NCI-H2081 treated with DMSO at 0.1 percent for 48 hours (cell line): ENCODE results near the gene JAM2.
"Not testable (repeated sequence)": the region's sequence is repeated elsewhere in the genome, so short reads cannot be mapped to it uniquely, and the experiment has no call there.

Experiments
- DNase-seq: peaks from one replicate; lab custom pipeline; 2025; lab: John Stamatoyannopoulos, UW

Gene JAM2, protein sequence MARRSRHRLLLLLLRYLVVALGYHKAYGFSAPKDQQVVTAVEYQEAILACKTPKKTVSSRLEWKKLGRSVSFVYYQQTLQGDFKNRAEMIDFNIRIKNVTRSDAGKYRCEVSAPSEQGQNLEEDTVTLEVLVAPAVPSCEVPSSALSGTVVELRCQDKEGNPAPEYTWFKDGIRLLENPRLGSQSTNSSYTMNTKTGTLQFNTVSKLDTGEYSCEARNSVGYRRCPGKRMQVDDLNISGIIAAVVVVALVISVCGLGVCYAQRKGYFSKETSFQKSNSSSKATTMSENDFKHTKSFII

DNA sequence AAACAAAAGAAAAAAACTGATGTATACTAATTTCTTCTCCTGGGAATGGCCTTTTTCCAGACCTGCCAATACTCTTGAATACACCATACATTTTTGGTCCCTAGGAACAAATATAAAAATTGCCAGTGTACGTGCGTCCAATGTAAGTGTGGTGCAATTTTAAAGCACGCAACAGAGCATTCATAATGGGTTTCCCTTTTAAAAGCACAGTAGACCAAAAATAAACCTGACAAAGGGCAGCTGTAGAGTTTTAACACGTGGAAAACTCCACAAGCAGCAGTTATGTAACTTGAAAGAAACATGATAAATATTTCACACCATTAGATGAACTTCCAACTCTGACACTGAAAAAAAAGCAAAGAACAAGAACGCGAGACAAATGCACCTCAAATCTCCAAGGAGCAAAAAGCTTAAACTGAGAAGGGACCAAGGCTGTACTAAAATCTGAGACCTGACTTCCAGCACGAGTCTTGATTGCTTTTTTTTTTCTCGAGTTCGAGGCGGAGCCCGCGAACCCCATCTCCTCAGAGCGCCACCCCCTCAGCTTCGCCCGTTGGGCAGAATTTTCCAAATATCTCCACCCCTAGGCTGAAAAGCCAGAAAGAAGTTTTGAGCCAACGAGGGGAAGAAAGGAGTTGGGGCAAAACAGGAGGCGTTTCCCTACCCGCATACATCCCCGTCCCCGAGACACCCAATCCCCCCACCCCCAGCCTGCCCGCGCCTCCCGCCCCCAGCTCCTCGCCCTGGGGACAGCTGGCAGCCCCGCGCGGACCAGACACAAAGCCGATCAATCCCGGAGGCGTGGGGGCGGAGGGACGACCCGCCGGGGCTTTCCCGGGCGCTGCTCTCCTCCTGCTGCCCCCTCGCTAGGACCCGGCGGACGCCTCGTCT is at the start of gene JAM2:
Gene JAM2 (plus strand): TSS at position 599 of the 891 bp plus-strand sequence. CDS start 564 bp downstream, outside the sequence.
- no peak for DNase-seq

DNA sequence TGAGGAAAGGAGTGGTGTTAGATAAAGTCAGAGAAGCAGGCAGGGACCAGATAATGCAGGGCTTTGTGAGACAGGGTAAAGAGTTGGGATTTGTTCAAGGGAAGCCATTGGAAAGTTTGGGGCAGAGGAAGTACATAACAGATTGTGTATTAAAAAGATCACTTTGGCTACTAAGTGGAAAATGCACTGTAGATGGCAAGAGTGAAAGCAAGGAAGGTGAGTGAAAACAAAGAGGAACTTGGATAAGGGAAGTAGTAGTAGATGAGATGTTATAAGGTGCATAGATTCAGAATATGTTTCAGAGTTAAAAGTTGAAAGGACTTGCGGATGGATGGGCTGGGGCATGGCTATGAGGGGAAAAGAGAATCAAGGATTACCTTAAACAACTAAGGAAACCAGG is 49.2 kb upstream of the JAM2 start:
- DNase-seq = no peak

DNA sequence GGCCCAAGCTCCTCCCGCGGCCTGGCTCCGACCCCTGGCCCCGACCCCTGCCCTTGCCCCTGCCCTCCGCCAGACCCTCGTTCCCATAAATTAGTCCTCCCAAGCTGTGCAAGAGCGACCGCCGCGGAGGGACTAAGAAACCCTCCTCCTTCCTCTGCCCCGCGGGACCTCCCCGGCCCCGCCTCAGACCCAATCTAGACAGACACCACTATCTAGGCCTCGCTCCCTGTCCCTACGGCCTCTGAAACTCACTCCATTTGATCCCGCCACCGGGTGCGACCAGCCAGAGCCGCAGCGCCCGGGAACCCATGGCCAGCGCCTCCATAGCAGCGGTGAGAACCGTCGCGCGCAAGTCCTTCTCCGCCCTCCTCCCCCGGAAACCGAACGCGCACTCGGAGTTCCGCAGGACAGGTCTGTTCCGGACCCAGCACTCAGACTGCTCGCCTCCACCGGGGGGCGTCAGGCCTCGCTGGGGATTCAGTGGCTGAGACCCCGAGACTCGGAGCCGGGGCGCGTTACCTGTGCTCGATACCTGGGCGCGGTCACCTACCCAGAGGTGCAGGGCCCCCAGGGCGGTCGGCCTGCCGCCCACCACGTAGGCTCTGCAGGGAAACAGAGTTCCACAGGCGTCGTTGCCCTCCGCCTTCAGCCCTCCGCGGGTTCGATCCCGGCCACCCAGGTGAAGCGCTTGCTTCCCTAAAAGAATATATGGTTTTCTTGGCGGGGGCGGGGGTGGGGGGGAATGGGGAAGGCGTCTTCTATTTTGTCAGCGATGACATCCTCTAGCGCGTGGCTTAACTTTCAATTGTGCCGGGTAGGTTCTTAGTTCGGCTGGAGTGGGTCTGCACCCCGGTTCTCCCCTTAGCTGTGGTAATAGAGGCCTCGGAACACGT is 31.7 kb upstream of the JAM2 start, which contains the start of gene MRPL39:
Gene MRPL39 (minus strand): TSS at position 331 of the 893 bp plus-strand sequence. CDS start 6 bp downstream, at position 325.
- peak; percentile 3 for DNase-seq

DNA sequence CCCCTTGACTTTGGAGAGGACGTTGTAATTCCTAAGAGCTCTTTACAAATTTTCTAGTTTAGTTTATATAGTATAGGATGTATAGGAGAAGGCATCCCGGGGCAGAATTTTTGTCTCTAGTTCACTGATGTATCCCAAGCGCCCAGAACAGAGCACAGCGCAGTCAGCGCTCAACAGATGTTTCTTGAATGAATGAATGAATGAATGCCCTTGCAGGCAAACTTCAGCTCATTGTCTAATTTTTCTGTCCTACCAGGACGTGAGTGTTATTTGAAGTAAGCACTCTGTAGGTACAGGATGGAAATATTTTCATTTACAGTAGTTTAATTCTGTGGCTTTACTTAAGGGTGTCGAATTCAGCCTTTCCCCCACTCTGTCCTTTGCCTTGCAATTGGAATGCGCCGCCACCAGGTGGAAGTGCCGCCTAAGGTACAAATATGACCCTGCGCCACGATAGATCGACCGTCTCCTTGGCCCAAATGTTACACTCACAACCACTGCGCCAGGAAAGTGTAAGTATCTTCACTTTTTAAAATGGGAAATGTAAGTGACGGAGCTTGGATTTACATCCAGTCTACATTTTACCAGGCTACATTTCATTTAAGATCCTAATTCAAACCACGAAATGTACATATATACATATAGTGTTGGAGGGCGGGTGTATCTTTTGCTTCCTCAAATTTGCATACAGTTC is 30.9 kb upstream of the JAM2 start:
- no peak for DNase-seq

DNA sequence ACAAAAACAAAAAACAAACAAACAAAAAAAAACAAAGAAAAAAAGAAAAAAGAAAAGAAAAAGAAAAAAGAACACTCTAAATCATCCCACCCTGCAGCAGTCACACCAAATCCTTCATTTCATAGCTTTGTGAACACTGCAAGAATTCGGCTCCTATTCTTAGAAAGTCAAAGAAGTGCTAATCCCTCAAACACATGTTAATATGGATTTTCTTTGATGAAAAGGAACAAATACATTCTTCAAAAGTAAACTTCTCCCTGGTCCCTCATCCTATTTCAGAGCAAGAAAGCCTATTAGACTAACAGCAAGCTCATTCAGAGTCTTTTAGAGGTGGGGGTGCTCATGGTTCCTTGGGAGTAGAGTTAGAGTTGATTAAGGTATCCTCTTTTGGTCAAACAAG is 24.6 kb upstream of the JAM2 start:
- DNase-seq = no peak

DNA sequence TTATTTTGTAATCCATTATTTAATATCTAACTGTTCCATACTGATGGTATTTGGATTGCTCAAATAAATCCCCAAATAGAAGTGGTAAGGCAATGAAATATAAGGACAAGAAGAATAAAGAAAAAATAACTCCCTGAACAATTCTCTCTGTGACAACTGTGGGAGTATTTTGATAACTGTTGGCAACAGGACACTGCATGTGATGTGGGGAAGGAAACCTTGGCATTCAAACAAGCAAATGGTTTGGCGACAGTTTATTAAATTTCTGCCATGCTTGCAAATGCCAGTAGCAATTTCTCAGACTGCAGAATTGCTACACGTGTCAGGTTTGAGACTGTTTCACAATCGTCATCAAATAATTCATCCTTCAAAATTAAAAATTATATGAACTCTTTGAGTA is 23.2 kb upstream of the JAM2 start:
- DNase-seq = no peak

DNA sequence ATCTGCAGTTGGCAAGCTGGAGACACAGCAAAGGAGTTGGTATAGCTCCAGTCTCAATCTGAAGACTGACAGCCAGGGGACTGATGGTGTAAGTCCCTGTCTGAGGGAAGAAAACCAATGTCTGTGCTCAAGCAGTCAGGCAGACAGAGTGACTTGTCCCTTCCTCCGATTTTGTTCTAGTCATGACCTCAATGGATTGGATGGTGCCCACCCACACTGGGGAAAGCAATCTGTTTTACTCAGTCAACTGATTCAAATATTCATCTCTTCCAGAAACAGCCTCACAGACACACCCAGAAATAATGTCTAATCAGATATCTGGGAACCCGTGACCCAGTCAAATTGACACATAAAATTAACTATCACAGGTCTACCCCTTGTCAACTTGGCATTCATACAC is 19.9 kb upstream of the JAM2 start:
- no peak for DNase-seq

DNA sequence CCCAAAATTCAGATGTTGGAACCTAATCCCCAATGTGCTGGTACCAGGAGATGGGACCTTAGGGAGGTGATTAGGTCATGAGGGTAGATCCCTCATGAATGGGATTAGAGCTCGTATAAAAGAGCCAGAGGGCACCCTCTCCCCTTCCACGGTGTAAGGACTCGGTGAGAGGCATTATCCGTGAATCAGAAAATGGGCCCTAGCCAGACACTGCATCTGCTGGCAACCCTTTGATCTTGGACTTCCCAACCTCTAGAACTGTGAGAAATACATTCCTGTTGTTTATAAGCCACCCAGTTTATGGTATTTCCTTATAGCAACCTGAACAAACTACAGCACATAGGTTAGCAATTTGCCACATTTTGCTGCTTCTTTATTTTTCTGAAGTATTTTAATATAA is 14.5 kb upstream of the JAM2 start:
- DNase-seq = no peak

DNA sequence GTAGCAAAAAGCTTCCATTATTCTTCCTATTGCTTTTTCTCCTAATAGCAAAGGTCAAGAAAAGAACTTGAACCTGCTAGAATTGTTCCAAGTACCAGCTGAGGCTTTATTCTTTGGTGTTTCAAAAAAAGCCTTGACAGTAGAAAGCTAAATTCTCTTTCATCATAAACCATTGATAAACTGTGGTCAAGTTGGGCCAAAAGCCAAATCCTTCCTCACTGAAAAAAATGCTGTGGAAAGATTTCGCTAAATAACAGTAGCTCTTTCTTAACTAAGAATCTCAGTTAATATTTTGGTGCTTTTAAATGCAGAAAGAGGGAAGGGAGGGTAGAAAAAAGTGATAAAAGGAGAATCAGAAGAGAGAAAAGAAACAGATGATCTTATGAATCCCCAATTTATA is 14.0 kb upstream of the JAM2 start:
- DNase-seq = no peak

DNA sequence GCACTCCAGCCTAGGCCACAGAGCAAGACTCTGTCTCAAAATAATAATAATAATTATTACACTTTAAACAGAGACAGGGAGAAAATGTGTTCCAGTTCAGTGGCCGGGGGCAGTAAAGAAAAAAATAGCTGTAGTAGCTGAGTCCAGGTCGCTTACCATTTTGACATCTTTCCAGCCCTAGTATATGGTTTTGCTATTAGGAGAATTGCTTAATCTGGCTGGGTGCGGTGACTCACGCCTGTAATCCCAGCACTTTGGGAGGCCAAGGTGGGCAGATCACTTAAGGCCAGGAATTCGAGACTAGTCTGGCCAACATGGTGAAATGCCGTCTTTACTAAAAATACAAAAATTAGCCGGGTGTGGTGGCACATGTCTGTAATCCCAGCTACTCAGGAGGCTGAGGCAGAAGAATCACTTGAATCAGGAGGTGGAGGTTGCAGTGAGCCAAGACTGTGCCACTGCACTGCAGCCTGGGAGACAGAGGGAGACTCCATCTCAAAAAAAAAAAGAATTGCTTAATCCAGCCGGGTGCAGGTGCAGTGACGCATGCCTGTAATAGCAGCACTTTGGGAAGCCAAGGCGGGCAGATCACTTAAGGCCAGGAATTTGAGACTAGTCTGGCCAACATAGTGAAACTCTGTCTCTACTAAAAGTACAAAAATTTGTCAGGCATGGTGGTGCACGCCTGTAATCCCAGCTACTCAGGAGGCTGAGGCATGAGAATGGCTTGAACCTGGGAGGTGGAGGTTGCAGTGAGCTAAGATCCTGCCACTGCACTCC is 13.1 kb upstream of the JAM2 start:
- DNase-seq = not testable (repeated sequence)

DNA sequence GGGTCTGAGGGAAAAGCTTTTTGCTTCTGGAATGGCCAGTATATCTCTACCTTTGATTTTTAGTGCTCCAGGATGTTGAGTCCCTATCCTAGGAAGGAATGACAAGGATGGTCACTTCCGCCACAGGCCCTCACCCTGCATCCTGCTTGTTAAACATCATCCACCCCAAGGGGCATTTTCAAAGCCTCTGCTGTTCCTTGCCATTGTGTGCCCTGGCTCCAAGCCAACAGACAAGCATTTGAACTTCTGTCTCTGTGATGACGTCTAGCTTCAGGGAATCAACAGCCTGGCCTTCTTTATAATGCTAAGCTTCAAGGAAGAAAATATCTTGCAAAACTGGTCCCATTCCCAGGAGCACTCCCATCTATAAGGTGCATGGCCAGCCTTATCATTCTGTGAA is 12.3 kb upstream of the JAM2 start:
- no peak for DNase-seq

DNA sequence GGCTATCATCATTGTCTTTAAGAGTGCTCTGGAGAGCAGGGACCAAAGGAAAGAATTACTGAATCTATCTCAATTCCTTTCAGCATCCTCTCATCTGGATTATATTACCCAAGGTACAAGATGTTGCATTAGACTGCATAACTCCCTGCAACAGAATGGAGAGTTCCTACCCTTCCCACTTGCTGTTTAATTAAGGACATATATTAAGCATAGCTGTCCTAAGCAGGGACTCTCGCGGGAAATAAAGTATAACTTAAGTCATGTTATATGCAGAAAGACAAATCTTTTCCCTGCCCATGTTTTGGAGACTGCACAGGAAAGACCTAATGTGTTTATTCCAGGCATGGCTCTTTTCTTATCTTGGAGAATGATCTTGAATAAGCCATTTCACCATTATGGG is 6.8 kb upstream of the JAM2 start:
- DNase-seq = no peak

DNA sequence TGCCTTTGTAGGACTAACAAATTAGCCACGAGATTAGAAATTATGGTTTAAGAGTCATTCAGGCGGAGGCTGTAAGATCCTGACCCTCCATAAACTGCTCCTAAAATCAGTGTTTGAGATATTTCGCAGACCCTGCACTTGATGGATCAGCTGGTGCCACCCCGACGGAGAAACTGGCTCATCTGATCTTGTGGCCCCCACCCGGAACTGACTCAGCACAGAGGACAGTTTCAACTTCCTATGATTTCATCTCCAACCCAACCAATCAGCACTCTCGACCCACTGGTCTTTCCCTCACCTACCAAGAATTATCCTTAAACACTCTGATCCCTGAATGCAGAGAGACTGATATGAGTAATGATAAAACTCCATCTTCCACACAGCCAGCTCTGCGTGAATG is 3.7 kb upstream of the JAM2 start:
- no peak for DNase-seq

DNA sequence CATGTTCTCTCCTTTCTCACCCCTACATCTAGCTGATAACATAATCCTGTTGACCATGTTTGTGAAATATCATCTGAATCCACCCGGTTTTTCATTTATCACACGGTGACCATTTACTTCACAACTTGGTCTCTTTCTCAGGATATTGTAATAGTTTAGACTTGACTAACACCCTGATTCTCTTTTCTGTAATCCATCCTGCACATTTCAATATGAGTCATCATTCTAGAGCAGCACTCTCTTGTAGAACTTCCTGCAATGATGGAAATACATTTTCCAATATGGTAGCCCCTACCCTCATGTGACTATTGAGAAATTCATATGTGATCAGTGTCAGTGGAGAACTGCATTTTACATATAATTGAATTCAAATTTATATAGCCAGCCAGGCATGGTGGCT is 2.3 kb upstream of the JAM2 start:
- no peak for DNase-seq

DNA sequence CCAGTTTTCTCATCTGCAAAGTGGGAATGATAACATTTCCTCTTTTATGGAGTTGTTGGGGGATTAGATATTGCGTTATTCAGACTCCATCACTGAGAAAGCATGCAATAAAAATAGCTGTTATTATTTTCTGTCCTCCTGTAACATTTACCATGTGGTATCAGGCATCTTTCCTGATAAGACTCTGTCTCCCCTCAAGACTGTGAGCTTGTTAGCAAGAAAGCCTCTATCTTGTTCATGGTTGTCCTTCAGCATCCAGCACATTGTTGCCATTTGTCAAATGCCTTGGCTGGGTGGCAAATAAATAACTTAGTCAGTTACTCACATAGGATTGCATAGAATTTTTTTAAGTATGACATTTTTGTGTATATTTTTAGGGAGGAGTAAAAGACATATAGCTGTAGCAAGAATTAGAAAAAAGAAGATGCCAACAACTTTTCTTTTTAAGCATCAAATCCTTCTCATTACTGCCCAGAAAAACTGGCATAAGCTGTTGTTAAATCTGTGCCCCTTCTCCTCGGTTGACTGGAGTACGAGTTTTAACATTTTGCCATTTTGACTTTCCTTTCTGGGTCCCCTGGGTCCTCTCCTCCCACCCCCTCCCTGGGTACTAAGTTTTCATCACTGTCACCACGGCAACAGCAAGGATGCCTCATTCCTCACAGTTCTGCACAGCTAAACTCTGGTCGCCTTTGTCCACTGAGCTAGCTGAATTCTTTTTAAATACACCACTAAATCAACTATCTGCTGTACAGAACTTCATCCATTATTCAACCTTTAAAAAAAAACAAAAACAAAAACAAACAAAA is 1.0 kb upstream of the JAM2 start:
- DNase-seq = no peak

DNA sequence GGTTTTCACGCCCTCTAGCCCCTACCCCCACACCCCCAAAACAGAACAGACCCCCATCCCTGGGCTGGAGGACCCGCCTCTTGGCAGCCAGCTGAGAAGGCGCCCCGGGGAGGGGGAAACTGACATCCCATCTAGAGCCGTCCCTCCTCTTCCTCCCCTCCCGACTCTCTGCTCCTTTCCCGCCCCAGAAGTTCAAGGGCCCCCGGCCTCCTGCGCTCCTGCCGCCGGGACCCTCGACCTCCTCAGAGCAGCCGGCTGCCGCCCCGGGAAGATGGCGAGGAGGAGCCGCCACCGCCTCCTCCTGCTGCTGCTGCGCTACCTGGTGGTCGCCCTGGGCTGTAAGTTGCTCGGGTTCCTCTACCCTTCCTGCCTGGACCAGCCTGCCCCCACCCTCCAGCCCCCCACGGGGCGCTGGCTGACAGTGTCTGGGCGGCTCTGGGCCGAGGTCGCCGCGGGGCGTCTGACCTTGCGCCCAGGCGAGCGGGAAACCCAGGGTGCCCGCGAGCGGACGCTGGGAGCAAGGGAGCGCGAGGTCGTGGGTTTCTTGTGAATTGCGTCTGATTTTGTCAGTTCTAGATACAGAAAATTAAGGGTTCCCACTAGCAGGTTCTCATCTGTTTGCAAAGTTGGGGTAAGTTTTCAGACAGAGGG is 618 bp downstream of the JAM2 start:
- no peak for DNase-seq

DNA sequence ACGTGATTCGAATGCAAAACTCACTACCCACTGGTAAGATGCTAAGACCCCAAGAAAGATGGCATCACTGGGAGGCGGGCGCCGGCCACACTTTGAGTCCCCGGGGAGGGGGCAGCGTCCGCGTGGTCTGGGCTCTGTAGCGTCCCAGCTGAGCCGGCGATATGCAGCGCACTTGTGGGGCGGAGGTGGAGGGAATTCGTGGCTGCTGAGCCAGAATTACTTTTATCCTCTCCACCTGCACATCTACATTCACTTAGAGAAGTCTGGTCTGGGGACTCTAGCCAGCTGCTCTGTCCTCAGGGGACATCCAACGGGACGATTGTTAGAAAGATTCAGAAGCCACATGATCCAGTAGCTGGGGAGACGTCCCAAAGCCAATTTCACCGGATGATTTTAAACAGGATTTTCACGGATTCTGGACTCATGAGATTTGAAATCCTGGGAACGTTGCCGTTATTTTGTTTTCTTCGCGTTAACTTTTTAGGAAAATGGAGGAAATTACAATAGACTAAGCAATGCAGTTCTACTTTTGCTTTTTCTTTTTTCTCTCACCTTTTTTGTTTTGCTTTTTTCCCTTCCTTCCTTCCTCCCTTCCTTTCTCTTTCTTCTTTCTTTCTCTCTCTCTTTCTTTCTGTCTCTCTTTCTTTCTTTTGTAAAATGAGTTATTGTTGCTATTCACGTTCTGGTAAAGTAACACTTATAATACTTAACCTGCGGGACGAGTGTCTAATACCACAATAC is 1.3 kb downstream of the JAM2 start:
- DNase-seq = no peak

DNA sequence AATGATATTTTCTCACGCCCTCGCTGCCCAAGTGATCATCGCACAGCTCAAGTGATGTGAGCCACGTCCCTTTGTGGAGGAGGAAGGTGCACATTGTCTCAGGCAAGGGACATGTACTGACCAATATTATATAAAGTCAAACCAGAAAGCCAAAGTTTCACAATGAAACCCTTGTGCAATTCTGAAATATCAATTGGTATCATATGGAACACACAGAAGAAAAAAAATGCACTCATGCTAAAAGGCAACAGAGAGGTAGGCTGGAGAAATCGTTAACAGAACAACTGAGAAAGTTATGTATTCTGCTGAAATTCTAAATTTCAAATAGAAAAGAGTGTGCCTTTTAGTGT is 1.9 kb downstream of the JAM2 start:
- no peak for DNase-seq

DNA sequence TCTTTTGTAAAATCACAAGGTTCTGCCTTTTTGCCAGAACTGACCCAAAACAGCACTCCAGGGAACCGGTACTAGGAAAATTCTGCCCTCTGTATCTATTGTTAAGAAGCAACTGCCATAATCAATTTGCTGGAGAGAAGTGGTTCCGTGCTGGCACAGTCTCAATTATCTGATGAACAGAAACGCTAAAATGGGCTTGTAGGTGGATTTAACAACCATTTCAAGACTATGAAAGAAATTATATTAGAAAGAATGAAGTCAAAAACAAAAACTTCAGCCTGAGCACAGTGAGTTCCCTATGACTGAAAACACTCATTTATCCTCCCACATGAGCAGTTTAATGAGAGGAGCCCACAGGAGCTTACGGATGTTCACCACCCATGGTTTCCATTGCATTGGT is 4.4 kb downstream of the JAM2 start:
- DNase-seq = no peak
